Caco-2 (cell line): ENCODE results near the gene KIF25. TPM values are rescaled to one million over a fixed set of nuclear protein-coding genes. Genes with fewer than 3 reads are reported as not detected.
A peak's percentile ranks its signal among the peaks of the same experiment; 100 is the strongest.

Experiments
- BruUV-seq: library from RNA; stranded (reverse); fragments of 400-500 nt; replicated peaks from 2 replicates; lab custom pipeline; 2021; lab: Mats Ljungman, UMichigan
- CTCF ChIA-PET: fragments of 300-600 bp; sonication (Branson Sonifier 250); formaldehyde crosslinking; loops from one replicate; lab custom pipeline; 2022; ENCODE audit warnings: antibody characterized with exemption; lab: Charles Lee
- POLR2A ChIA-PET: fragments of 300-600 bp; sonication (Branson Sonifier 250); formaldehyde crosslinking; loops from one replicate; lab custom pipeline; 2022; ENCODE audit warnings: antibody characterized with exemption; lab: Charles Lee
- DNase-seq, 2 experiments: peaks; one replicate each; pipeline versions ENCODE4 v3.0.0 to v3.0.0-alpha.2; 2020 to 2022
- H3K27me3 ChIP-seq: replicated peaks from 2 replicates; pipeline ENCODE4 v1.6.0; 2011; ENCODE audit warnings: low read length; ENCODE audit not compliant: control insufficient read depth, insufficient read depth
- H3K36me3 ChIP-seq: 2 replicates; pipeline ENCODE4 v1.5.1; 2011; ENCODE audit warnings: low read length; ENCODE audit not compliant: control insufficient read depth, insufficient read depth
- H3K4me1 ChIP-seq: fragments of 250-450 bp; sonication (Bioruptor Pico); 2 replicates; pipeline ENCODE4 v1.5.1; 2020; ENCODE audit warnings: mild to moderate bottlenecking
- H3K4me3 ChIP-seq: 2 replicates; pipeline ENCODE4 v1.5.1; 2011; ENCODE audit warnings: low read depth, mild to moderate bottlenecking, control low read depth, low read length
- H3K9me3 ChIP-seq: fragments of 250-450 bp; sonication (Bioruptor Pico); 2 replicates; pipeline ENCODE4 v1.5.1; 2020; ENCODE audit warnings: mild to moderate bottlenecking, moderate library complexity
- H3K27ac Mint-ChIP-seq: one replicate; pipeline ENCODE4 v1.8.0; 2022; ENCODE audit warnings: mixed read lengths; ENCODE audit not compliant: unreplicated experiment
- H3K27me3 Mint-ChIP-seq: one replicate; pipeline ENCODE4 v1.8.0; 2022; ENCODE audit warnings: mixed read lengths; ENCODE audit not compliant: insufficient read depth, unreplicated experiment
- H3K36me3 Mint-ChIP-seq: one replicate; pipeline ENCODE4 v1.8.0; 2022; ENCODE audit warnings: mild to moderate bottlenecking, mixed read lengths; ENCODE audit not compliant: insufficient read depth, unreplicated experiment
- H3K4me1 Mint-ChIP-seq: one replicate; pipeline ENCODE4 v1.8.0; 2022; ENCODE audit warnings: low read depth, mixed read lengths; ENCODE audit not compliant: unreplicated experiment
- H3K4me3 Mint-ChIP-seq: one replicate; pipeline ENCODE4 v1.8.0; 2022; ENCODE audit warnings: mild to moderate bottlenecking, moderate library complexity, mixed read lengths; ENCODE audit not compliant: unreplicated experiment
- H3K9me3 Mint-ChIP-seq: one replicate; pipeline ENCODE4 v1.8.0; 2022; ENCODE audit warnings: mixed read lengths; ENCODE audit not compliant: unreplicated experiment
- intact Hi-C: fragments of 100-400 bp; cut with micrococcal nuclease; formaldehyde crosslinking; loops from one replicate; pipeline ENCODE4 v1.10.0; 2022; ENCODE audit not compliant: unreplicated experiment
- total RNA-seq: library from RNA; stranded (reverse); gene quantifications from 2 replicates; pipeline ENCODE4 v1.2.3, GENCODE V29; 2022
- TF ChIP-seq, protein P1 (sequence below), 2 experiments: fragments of 200-600 bp in 1 of 2; IDR thresholded peaks; 1 replicate in 1 of 2; 2 replicates in 1 of 2; pipeline versions ENCODE4 v1.5.1 to v1.8.0; 2011 to 2022; ENCODE audit warnings: antibody characterized with exemption in 1 of 2, control low read depth in 1 of 2, inconsistent platforms in 1 of 2, low read depth in 1 of 2, low read length in 1 of 2, mild to moderate bottlenecking in 1 of 2, moderate library complexity in 1 of 2; ENCODE audit not compliant: insufficient read depth in 1 of 2, severe bottlenecking in 1 of 2, unreplicated experiment in 1 of 2

Gene KIF25
- total RNA-seq, 1 experiment from 2014 or later = not detected

DNA sequence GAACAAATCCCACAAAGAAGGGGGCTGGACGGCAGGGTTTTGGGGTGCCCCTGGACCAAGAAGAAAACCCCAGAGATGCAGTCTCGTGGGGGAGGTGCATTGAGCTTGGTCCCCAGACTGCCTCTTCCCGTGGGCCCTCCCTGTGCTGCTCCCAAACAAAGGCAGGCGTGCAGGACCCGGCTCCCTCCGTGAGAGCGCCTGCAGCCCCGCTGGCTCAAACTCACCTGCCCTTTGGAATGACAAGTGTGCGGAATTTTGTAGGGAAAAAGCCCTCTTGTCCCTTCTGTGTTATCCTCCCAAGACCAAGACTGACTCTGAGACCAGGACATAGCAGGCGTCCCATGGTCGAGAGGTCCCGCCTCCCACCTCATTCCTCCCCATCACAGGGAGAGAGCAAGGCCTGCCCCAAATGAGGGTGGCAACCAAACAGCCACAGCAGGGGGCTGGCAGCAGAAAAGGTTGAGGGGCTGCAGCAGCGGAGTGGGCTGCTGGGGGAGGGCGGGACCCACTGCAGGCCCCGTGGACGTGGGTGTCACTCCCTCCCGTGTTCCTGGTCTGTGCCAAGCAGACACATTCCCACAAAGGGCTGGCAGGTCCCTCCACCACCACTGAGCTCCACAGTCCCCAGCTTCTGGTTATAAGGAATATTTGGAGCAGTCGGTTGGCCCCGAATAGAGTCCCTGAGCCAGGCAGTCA lies 87.1 kb downstream of the KIF25 start:
- H3K36me3 ChIP-seq = no peaks in the 10 kb centered on the region
- H3K9me3 ChIP-seq = no peaks in the 10 kb centered on the region
- no peaks in the 10 kb centered on the region for H3K9me3 Mint-ChIP-seq
- no peaks in the 10 kb centered on the region for H3K27me3 Mint-ChIP-seq
- no peaks in the 10 kb centered on the region for H3K27me3 ChIP-seq
- ChIA-PET CTCF (no interaction called here), POLR2A (no interaction called here)
- peaks cover 51% of the 10 kb centered on the region for H3K4me1 ChIP-seq
- peaks cover 22% of the 10 kb centered on the region for H3K4me1 Mint-ChIP-seq
- peak overlapping the region; percentile 40 for H3K27ac Mint-ChIP-seq
- BruUV-seq = no TSS peak
- no peak overlapping the region for H3K4me3 Mint-ChIP-seq
- no peaks in the 10 kb centered on the region for H3K36me3 Mint-ChIP-seq
- no peak for DNase-seq
- intact Hi-C loops = loop anchor here (10.0 kb wide), 1 partner anchor 240 kb away; no protein-coding TSS in a partner anchor
- H3K4me3 ChIP-seq = no peak overlapping the region
- TF ChIP-seq, protein P1, sequence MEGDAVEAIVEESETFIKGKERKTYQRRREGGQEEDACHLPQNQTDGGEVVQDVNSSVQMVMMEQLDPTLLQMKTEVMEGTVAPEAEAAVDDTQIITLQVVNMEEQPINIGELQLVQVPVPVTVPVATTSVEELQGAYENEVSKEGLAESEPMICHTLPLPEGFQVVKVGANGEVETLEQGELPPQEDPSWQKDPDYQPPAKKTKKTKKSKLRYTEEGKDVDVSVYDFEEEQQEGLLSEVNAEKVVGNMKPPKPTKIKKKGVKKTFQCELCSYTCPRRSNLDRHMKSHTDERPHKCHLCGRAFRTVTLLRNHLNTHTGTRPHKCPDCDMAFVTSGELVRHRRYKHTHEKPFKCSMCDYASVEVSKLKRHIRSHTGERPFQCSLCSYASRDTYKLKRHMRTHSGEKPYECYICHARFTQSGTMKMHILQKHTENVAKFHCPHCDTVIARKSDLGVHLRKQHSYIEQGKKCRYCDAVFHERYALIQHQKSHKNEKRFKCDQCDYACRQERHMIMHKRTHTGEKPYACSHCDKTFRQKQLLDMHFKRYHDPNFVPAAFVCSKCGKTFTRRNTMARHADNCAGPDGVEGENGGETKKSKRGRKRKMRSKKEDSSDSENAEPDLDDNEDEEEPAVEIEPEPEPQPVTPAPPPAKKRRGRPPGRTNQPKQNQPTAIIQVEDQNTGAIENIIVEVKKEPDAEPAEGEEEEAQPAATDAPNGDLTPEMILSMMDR (IDR thresholded peaks at IDR 0.05; ENCODE audit: insufficient read depth in 1 of 2, low read depth in 1 of 2, low read length in 1 of 2, severe bottlenecking in 1 of 2, unreplicated experiment in 1 of 2) = no peak

DNA sequence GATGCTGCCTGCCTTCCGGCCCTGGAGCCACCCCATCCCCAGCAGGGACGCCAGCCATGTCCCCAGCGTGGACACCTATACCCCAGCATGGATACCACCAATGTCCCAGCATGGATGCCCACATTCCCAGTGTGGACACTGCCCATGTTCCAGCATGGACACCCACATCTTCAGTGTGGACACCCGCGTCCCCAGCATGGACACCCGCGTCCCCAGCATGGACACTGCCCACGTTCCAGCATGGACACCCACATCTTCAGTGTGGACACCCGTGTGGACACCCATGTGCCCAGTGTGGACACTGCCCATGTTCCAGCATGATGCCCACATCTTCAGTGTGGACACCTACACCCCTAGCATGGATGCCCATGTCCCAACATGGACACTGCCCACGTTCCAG lies 88.6 kb downstream of the KIF25 start:
- ChIA-PET POLR2A (no interaction called here), CTCF (no interaction called here)
- Histone ChIP-seq H3K4me1 (peaks cover 65% of the 10 kb centered on the region), H3K27me3 (no peaks in the 10 kb centered on the region), H3K9me3 (no peaks in the 10 kb centered on the region), H3K4me3 (no peak overlapping the region), H3K36me3 (no peaks in the 10 kb centered on the region)
- intact Hi-C loops = loop anchor here (2.0 to 10.0 kb wide), 2 partner anchors 239 to 259 kb away; partner anchors contain the start of gene AFDN
- Mint-ChIP-seq H3K4me1 (peaks cover 36% of the 10 kb centered on the region), H3K9me3 (no peaks in the 10 kb centered on the region), H3K4me3 (no peak overlapping the region), H3K27ac (no peak overlapping the region), H3K36me3 (no peaks in the 10 kb centered on the region), H3K27me3 (no peaks in the 10 kb centered on the region)
- no peak for DNase-seq
- TF ChIP-seq, protein P1 (IDR thresholded peaks at IDR 0.05; ENCODE audit: insufficient read depth in 1 of 2, low read depth in 1 of 2, low read length in 1 of 2, severe bottlenecking in 1 of 2, unreplicated experiment in 1 of 2) = no peak
- no TSS peak for BruUV-seq

DNA sequence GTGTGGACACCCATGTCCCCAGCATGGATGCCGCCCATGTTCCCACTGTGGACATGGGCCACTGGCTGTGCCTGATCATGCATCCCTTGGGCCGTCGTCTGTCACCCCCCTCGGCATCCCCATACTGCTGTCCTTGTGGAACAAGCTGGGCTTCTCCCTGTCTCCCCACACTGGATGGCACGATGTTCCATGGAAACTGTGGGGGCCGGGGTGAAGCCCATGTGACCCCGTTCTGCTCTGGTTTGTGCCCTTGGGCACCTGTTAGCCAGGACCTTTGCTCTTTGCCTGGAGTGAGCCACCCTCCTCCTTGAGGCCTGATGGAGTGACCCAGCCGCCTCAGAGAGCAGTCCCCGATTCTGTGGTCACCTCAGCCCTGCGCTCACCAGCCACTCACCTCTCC lies 89.1 kb downstream of the KIF25 start:
- peak overlapping the region; percentile 92 for H3K27ac Mint-ChIP-seq
- H3K9me3 Mint-ChIP-seq = no peaks in the 10 kb centered on the region
- no peaks in the 10 kb centered on the region for H3K9me3 ChIP-seq
- no peaks in the 10 kb centered on the region for H3K36me3 Mint-ChIP-seq
- no peaks in the 10 kb centered on the region for H3K36me3 ChIP-seq
- peaks cover 38% of the 10 kb centered on the region for H3K4me1 Mint-ChIP-seq
- no peaks in the 10 kb centered on the region for H3K27me3 Mint-ChIP-seq
- DNase-seq = no peak
- no peak overlapping the region for H3K4me3 ChIP-seq
- H3K27me3 ChIP-seq = no peaks in the 10 kb centered on the region
- ChIA-PET POLR2A (no interaction called here), CTCF (no interaction called here)
- peaks cover 71% of the 10 kb centered on the region for H3K4me1 ChIP-seq
- intact Hi-C loops = loop anchor here (2.0 to 10.0 kb wide), 2 partner anchors 238 to 260 kb away; partner anchors contain the start of gene AFDN
- no peak overlapping the region for H3K4me3 Mint-ChIP-seq
- BruUV-seq = no TSS peak
- TF ChIP-seq, protein P1 (IDR thresholded peaks at IDR 0.05; ENCODE audit: insufficient read depth in 1 of 2, low read depth in 1 of 2, low read length in 1 of 2, severe bottlenecking in 1 of 2, unreplicated experiment in 1 of 2) = no peak
